A673 (cell line): ENCODE results near the gene NCAPD2.

Source experiments
- CTCF ChIP-seq: fragments of 300-800, 200-600 bp; sonication (generic); conservative IDR thresholded peaks from 2 replicates; pipeline ENCODE4 v1.5.1; 2017; ENCODE audit warnings: low read depth, mild to moderate bottlenecking, antibody characterized with exemption, low read length, moderate library complexity, mixed read lengths
- EZH2 ChIP-seq: fragments of 200-600 bp; sonication (generic); IDR thresholded peaks from 2 replicates; pipeline ENCODE4 v1.6.1; 2017; ENCODE audit warnings: borderline replicate concordance, low read depth, mild to moderate bottlenecking, mixed read lengths, antibody characterized with exemption, low read length; ENCODE audit not compliant: poor library complexity, severe bottlenecking

DNA sequence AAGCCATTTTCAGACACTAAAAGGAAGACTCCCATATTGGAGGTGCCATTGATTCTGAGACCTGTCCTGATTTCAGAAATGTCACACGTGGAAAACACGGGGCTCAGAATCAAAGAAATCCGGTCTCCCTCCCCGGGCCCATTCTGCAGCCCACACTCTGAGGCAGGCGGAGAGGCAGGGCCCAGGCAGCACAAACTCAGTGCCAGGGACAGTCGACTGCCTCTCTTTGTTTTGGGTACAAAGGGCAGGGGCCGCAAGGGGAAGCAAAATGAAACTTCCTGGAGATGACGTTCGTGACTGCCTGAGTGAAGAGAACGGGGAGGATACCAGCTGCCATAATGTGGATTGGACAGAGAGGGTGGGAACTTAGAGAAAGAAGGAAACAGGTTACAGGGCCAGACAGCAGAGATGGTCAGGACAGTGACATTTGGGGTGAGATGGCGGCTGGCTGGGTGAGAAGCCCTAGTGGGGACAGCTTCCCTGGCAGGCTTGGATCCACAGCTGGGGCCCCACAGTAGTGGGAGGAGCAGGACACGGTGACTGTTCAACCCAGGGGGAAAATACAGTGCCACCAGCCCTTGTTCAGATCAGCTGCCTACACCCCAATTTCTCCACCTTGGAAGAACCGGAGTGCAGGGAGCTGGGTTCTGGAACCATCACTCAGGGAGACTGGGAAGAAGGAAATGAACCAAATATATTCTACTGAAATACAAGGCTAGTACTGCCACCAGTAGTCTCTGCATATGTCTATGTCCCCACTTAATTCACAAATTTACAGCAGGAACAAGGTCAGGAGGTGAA is 48.5 kb downstream of the NCAPD2 start:
- TF ChIP-seq CTCF = no peak
- no peak for TF ChIP-seq EZH2
